Thyroid gland (tissue), 4 donors: ENCODE results near the gene MYL1. TPM values are rescaled to one million over a fixed set of nuclear protein-coding genes. Genes with fewer than 3 reads are reported as not detected.

Experiments
- DNase-seq, 2 donors: peaks; one replicate each; pipeline ENCODE4 v3.0.0-alpha.2; 2019
- H3K27ac ChIP-seq, 3 donors: fragments of 200-600 bp; sonication (generic); 1 replicate in 2 of 3; 2 replicates in 1 of 3; pipeline ENCODE4 v1.5.1; 2016 to 2019; ENCODE audit warnings: mild to moderate bottlenecking in 1 of 3, moderate library complexity in 1 of 3
- H3K27me3 ChIP-seq: fragments of 200-600 bp; sonication (generic); one replicate; pipeline ENCODE4 v1.5.1; 2019
- H3K36me3 ChIP-seq, 2 donors: fragments of 200-600 bp; sonication (generic); one replicate each; pipeline ENCODE4 v1.5.1; 2016 to 2019
- H3K4me1 ChIP-seq, 2 donors: fragments of 200-600 bp; sonication (generic); one replicate each; pipeline ENCODE4 v1.5.1; 2017 to 2019
- H3K4me3 ChIP-seq, 3 donors: fragments of 200-600 bp; sonication (generic); replicated peaks in 1 of 3; 1 replicate in 2 of 3; 2 replicates in 1 of 3; pipeline ENCODE4 v1.5.1; 2016; ENCODE audit warnings: mild to moderate bottlenecking in 1 of 3
- H3K9me3 ChIP-seq: fragments of 200-600 bp; sonication (generic); one replicate; pipeline ENCODE4 v1.5.1; 2017
- POLR2A ChIP-seq, 2 donors: fragments of 450-650 bp; IDR thresholded peaks; one replicate each; pipeline ENCODE4 v1.6.1; 2017; ENCODE audit warnings: antibody characterized with exemption in 2 of 2, mild to moderate bottlenecking in 2 of 2, moderate library complexity in 1 of 2
- WGBS, 2 donors: methylation state at CpG; one replicate each; pipeline ENCODE4 v1.1.5; 2017; 5-methylcytosine and 5-hydroxymethylcytosine counted together
- intact Hi-C: fragments of 100-400 bp; cut with DNase I; formaldehyde crosslinking; loops from one replicate; pipeline ENCODE4 v1.15.1; 2023
- total RNA-seq, 4 donors: library from RNA; depleted of rRNA; stranded (reverse); fragments of >200 nt; gene quantifications; one replicate each; pipeline ENCODE4 v1.2.3, GENCODE V29; 2016
- TF ChIP-seq, protein P1 (sequence below), 6 experiments: fragments of 200-600 bp in 3 of 6; fragments of 450-650 bp in 3 of 6; sonication (generic) in 3 of 6; IDR thresholded peaks; one replicate each; pipeline ENCODE4 v1.5.1; 2016 to 2019; ENCODE audit warnings: antibody characterized with exemption in 6 of 6, mild to moderate bottlenecking in 2 of 6, inconsistent platforms in 1 of 6, moderate library complexity in 1 of 6

Gene MYL1
- not detected for total RNA-seq

DNA sequence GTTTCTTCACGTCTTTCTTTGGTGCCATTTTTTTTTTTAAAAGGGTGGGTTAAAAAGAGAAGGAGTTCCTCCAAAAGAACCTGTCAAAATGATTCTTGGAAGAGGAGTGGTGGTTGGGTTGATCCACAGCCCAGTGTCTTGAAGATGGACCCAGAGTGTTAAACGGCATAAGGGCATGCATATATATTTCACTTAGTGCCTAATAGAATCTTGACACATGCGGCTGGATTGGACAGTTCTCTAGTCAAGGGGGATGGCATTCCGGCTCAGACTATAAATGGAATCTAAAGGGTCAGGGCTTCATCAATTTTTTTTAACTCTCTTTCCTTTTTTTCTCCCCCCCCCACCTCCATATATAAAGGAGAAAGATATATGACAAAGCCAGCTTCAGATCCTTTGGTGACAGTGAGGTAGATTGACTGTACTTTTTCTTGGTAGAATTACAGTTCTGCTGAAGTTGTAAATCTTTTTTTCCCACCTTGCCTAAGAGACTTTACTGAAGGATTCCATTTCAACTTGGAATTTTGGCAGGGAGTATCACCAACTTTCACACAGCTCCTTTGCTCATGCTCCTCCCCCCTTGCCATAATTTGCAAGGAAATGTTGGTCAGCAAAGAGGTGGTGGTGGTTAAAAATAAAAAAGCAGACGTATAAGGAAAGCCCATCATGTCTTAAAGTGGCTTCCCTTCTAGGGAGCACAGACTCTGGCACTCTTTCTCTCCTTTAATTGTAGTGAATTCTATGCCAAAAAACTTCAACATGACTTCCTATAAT is at the start of gene MYL1:
TSS of gene MYL1 (minus strand) at position 160 of the 774 bp plus-strand sequence. CDS start at position 28, 132 bp downstream.
- Histone ChIP-seq H3K27ac (no peak within 1 kb of the TSS), H3K9me3 (no peaks in the 10 kb centered on the region), H3K27me3 (no peaks in the 10 kb centered on the region), H3K4me1 (no peaks in the 10 kb centered on the region), H3K4me3 (no peak within 1 kb of the TSS), H3K36me3 (no peaks in the 10 kb centered on the region)
- TF ChIP-seq, protein P1, sequence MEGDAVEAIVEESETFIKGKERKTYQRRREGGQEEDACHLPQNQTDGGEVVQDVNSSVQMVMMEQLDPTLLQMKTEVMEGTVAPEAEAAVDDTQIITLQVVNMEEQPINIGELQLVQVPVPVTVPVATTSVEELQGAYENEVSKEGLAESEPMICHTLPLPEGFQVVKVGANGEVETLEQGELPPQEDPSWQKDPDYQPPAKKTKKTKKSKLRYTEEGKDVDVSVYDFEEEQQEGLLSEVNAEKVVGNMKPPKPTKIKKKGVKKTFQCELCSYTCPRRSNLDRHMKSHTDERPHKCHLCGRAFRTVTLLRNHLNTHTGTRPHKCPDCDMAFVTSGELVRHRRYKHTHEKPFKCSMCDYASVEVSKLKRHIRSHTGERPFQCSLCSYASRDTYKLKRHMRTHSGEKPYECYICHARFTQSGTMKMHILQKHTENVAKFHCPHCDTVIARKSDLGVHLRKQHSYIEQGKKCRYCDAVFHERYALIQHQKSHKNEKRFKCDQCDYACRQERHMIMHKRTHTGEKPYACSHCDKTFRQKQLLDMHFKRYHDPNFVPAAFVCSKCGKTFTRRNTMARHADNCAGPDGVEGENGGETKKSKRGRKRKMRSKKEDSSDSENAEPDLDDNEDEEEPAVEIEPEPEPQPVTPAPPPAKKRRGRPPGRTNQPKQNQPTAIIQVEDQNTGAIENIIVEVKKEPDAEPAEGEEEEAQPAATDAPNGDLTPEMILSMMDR (IDR thresholded peaks at IDR 0.05): no peak
- TF ChIP-seq POLR2A (IDR thresholded peaks at IDR 0.05): no peak
- intact Hi-C loops: no loop called here
- DNase-seq: no peak
- 79% methylated on average over 5 of the region's 5 CpGs for WGBS, 2 donors

DNA sequence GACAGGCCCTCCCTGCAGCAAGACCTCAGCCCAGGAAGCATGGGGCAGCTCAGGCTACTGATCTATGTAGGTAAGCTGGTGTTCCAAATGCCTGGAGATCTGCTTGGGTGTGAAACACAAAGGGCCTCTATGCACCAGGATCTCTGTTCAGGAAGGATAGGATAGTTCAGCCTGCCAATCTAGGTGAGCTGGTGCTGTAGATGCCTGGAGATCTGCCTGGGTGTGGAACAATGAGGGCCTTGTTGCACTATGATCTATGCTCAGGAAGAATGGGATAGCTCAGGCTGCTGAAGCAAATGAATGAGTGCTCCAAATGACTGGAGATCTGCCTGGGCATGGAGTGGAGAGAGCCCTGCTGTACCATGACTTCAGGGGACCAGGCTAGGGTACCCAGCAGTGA is 48.9 kb upstream of the MYL1 start:
- no peaks in the 10 kb centered on the region for H3K9me3 ChIP-seq
- H3K4me3 ChIP-seq: no peak overlapping the region
- H3K27ac ChIP-seq: no peak overlapping the region
- no peak for TF ChIP-seq POLR2A (IDR thresholded peaks at IDR 0.05)
- TF ChIP-seq, protein P1 (IDR thresholded peaks at IDR 0.05): no peak
- no peaks in the 10 kb centered on the region for H3K27me3 ChIP-seq
- intact Hi-C loops: no loop called here
- H3K4me1 ChIP-seq: no peaks in the 10 kb centered on the region
- no peaks in the 10 kb centered on the region for H3K36me3 ChIP-seq
- DNase-seq: no peak

DNA sequence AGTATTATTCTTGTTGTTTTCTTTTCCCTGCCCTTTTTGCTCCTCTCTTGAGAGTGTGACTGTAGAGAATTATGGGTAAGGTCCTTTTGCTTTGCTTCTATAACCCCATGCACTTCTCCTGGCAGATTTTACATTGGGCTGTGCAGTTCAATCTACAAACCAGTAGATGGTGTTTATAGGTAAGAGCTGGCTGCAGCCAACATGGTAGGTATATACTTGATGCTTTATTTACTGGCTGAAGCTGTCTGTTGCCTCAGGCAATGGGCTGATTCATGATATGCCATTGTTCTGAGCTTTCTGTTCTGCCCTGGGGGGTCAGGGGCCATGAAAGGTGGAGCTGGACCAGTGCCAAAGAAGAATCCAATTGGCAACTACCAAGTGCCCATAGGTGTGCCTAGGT is 48.3 kb upstream of the MYL1 start:
- H3K27me3 ChIP-seq: no peaks in the 10 kb centered on the region
- DNase-seq: no peak
- TF ChIP-seq, protein P1 (IDR thresholded peaks at IDR 0.05): no peak
- H3K9me3 ChIP-seq: no peaks in the 10 kb centered on the region
- no peaks in the 10 kb centered on the region for H3K4me1 ChIP-seq
- H3K36me3 ChIP-seq: no peaks in the 10 kb centered on the region
- intact Hi-C loops: no loop called here
- H3K27ac ChIP-seq: no peak overlapping the region
- no peak overlapping the region for H3K4me3 ChIP-seq

DNA sequence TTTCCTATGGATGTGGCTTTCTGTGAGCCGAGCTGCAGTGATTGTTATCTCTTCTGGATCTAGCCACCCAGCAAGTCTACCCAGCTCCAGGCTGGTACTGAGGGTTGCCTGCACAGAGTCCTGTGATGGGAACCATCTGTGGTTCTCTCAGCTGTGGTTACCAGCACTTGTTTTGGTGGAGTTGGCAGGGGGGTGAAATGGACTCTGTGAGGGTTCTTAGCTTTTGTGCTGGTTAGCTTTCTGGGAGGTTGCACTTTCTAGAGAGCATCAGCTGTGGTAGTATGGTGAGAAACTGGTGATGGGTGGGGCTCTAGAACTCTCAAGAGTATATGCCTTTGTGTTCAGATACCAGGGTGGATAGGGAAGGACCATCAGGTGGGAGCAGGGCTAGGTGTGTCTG is 45.4 kb upstream of the MYL1 start:
- no peaks in the 10 kb centered on the region for H3K4me1 ChIP-seq
- TF ChIP-seq POLR2A (IDR thresholded peaks at IDR 0.05): no peak
- TF ChIP-seq, protein P1 (IDR thresholded peaks at IDR 0.05): no peak
- no peaks in the 10 kb centered on the region for H3K36me3 ChIP-seq
- no peaks in the 10 kb centered on the region for H3K27me3 ChIP-seq
- DNase-seq: no peak
- no peak overlapping the region for H3K27ac ChIP-seq
- WGBS, 2 donors: 33 to 50% methylated on average over 1 of the region's 1 CpG
- H3K4me3 ChIP-seq: no peak overlapping the region
- intact Hi-C loops: no loop called here
- no peaks in the 10 kb centered on the region for H3K9me3 ChIP-seq

DNA sequence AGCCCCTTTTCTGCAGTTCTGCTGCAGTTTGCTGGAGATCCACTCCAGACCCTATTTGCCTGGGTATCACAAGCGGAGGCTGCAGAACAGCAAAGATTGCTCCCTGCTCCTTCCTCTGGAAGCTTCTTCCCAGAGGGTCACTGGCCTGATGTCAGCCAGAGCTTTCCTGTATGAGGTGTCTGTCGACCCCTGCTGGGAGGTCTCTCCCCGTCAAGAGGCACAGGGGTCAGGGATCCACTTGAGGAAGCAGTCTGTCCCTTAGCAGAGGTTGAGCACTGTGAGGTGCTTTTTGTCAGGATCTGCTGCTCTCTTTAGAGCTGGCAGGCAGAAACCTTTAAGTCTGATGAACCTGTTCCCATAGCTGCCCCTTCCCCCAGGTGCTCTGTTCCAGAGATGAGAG is 42.0 kb upstream of the MYL1 start:
- WGBS, 2 donors: 43 to 46% methylated on average over 2 to 3 of the region's 3 CpGs
- TF ChIP-seq, protein P1 (IDR thresholded peaks at IDR 0.05): no peak
- no peak for TF ChIP-seq POLR2A (IDR thresholded peaks at IDR 0.05)
- Histone ChIP-seq H3K36me3 (no peaks in the 10 kb centered on the region), H3K27ac (no peak overlapping the region), H3K9me3 (no peaks in the 10 kb centered on the region), H3K27me3 (no peaks in the 10 kb centered on the region), H3K4me1 (no peaks in the 10 kb centered on the region), H3K4me3 (no peak overlapping the region)
- intact Hi-C loops: no loop called here
- DNase-seq: no peak
